Chondrocyte (in vitro differentiated cells): Measurements from ENCODE around the gene CTNND2. TPM values are rescaled to one million over a fixed set of nuclear protein-coding genes. Genes with fewer than 3 reads are reported as not detected.

Experiments
- DNase-seq: peaks from one replicate; pipeline ENCODE4 v3.0.0; 2021; ENCODE audit warnings: mixed read lengths, low spot score
- H3K27ac Mint-ChIP-seq: one replicate; pipeline ENCODE4 v1.8.0; 2021; ENCODE audit warnings: mild to moderate bottlenecking, moderate library complexity, mixed read lengths; ENCODE audit not compliant: unreplicated experiment
- H3K27me3 Mint-ChIP-seq: 2 replicates; pipeline ENCODE4 v1.8.0; 2021; ENCODE audit warnings: low read depth, mixed read lengths
- H3K36me3 Mint-ChIP-seq: 2 replicates; pipeline ENCODE4 v1.8.0; 2021; ENCODE audit warnings: low read depth, mixed read lengths
- H3K4me1 Mint-ChIP-seq: 2 replicates; pipeline ENCODE4 v1.8.0; 2021; ENCODE audit warnings: low read depth, mild to moderate bottlenecking, mixed read lengths
- H3K4me3 Mint-ChIP-seq: one replicate; pipeline ENCODE4 v1.8.0; 2021; ENCODE audit warnings: mild to moderate bottlenecking, moderate library complexity, mixed read lengths; ENCODE audit not compliant: unreplicated experiment
- H3K9me3 Mint-ChIP-seq: 2 replicates; pipeline ENCODE4 v1.8.0; 2021; ENCODE audit warnings: low read depth, mixed read lengths
- CTCF ChIP-seq: fragments of 200-600 bp; sonication (generic); IDR thresholded peaks from 2 replicates; pipeline ENCODE4 v1.5.0; 2021; ENCODE audit warnings: antibody characterized with exemption, mild to moderate bottlenecking, moderate library complexity
- total RNA-seq: library from RNA; stranded (reverse); gene quantifications from 3 replicates; pipeline ENCODE4 v1.2.1, GENCODE V29; 2021

The CTNND2 gene
- total RNA-seq, 1 donor from 2014 or later = 2.1 TPM

GRCh38 chr5:11611011-11611410 is 293.2 kb downstream of the CTNND2 start:
- no peak for DNase-seq
- H3K9me3 Mint-ChIP-seq = no peaks in the 10 kb centered on the region
- H3K36me3 Mint-ChIP-seq = no peaks in the 10 kb centered on the region
- no peak overlapping the region for H3K27ac Mint-ChIP-seq
- H3K4me1 Mint-ChIP-seq = no peaks in the 10 kb centered on the region
- peaks cover 2% of the 10 kb centered on the region for H3K27me3 Mint-ChIP-seq
- TF ChIP-seq CTCF = no peak
- no peak overlapping the region for H3K4me3 Mint-ChIP-seq

GRCh38 chr5:11609570-11610303 is 294.5 kb downstream of the CTNND2 start:
- Mint-ChIP-seq H3K4me3 (no peak overlapping the region), H3K9me3 (no peaks in the 10 kb centered on the region), H3K4me1 (no peaks in the 10 kb centered on the region), H3K27me3 (no peaks in the 10 kb centered on the region), H3K27ac (no peak overlapping the region), H3K36me3 (no peaks in the 10 kb centered on the region)
- no peak for DNase-seq
- no peak for TF ChIP-seq CTCF

GRCh38 chr5:11608530-11608929 is 295.7 kb downstream of the CTNND2 start:
- no peaks in the 10 kb centered on the region for H3K36me3 Mint-ChIP-seq
- no peak overlapping the region for H3K4me3 Mint-ChIP-seq
- no peaks in the 10 kb centered on the region for H3K27me3 Mint-ChIP-seq
- no peak overlapping the region for H3K27ac Mint-ChIP-seq
- H3K9me3 Mint-ChIP-seq = no peaks in the 10 kb centered on the region
- DNase-seq = no peak
- no peaks in the 10 kb centered on the region for H3K4me1 Mint-ChIP-seq
- no peak for TF ChIP-seq CTCF

GRCh38 chr5:11607944-11608483 is 296.2 kb downstream of the CTNND2 start:
- no peak for DNase-seq
- Mint-ChIP-seq H3K4me1 (no peaks in the 10 kb centered on the region), H3K27me3 (no peaks in the 10 kb centered on the region), H3K36me3 (no peaks in the 10 kb centered on the region), H3K4me3 (no peak overlapping the region), H3K27ac (no peak overlapping the region), H3K9me3 (no peaks in the 10 kb centered on the region)
- TF ChIP-seq CTCF = no peak

- TF ChIP-seq CTCF = no peak
- Mint-ChIP-seq H3K9me3 (peaks cover 2% of the 10 kb centered on the region), H3K27me3 (no peaks in the 10 kb centered on the region), H3K4me1 (no peaks in the 10 kb centered on the region), H3K4me3 (no peak overlapping the region), H3K27ac (no peak overlapping the region), H3K36me3 (no peaks in the 10 kb centered on the region)
- no peak for DNase-seq
These were observed 301.9 kb downstream of the CTNND2 start for GRCh38 chr5:11602298-11602697.
